Mucosa of descending colon (tissue), 3 donors: ENCODE data around the gene SAMD10. TPM values are rescaled to one million over a fixed set of nuclear protein-coding genes. Genes with fewer than 3 reads are reported as not detected.
A peak's percentile ranks its signal among the peaks of the same experiment; 100 is the strongest.

Source experiments
- ATAC-seq: fragments of 200-7000 bp; cut with Tn5 transposase; one replicate; pipeline ENCODE4 v1.9.1; 2020; ENCODE audit warnings: mild to moderate bottlenecking, moderate library complexity
- DNase-seq, 3 donors: peaks; one replicate each; pipeline ENCODE4 v3.0.0-alpha.2; 2020
- H3K36me3 ChIP-seq: fragments of 200-600 bp; one replicate; pipeline ENCODE4 v1.8.0; 2021; ENCODE audit warnings: low read depth, mild to moderate bottlenecking
- H3K4me1 ChIP-seq: fragments of 200-600 bp; one replicate; pipeline ENCODE4 v1.8.0; 2021; ENCODE audit warnings: low read depth, mild to moderate bottlenecking
- H3K4me3 ChIP-seq: fragments of 200-600 bp; one replicate; pipeline ENCODE4 v1.8.0; 2021; ENCODE audit warnings: mild to moderate bottlenecking
- H3K9me3 ChIP-seq: fragments of 200-600 bp; one replicate; pipeline ENCODE4 v1.8.0; 2021; ENCODE audit warnings: mild to moderate bottlenecking
- CTCF ChIP-seq: fragments of 200-600 bp; IDR thresholded peaks from one replicate; pipeline ENCODE4 v1.8.0; 2022; ENCODE audit warnings: antibody characterized with exemption, mild to moderate bottlenecking
- intact Hi-C, 2 donors: fragments of 100-400 bp; cut with DNase I in 1 of 2; cut with micrococcal nuclease in 1 of 2; formaldehyde crosslinking; loops; one replicate each; pipeline versions ENCODE4 v1.11.0 to v1.11.1; 2022; cut with DNase I, micrococcal nuclease
- total RNA-seq, 3 donors: library from RNA; stranded (reverse); fragmentation: NEBNext Ultra II Directional in 2 of 3; extraction: Animal tissue kit (Norgen Biotek cat#: 25700) in 2 of 3; gene quantifications; one replicate each; pipeline versions ENCODE4 v1.2.1 to v1.2.4, GENCODE V29; 2021 to 2023
- donor health status: DM: no; HTN: no; CAD: no; lungs with moderate emphysema.
- donor health status: DM: no; HTN: no; CAD: no.
- donor health status: DM: no; HTN: yes; CAD: no.

SAMD10 gene
- total RNA-seq, 3 donors from 2014 or later = 3.8 to 7.9 (median 5.6) TPM

GRCh38 chr20:63970714-63971431 is 8.6 kb downstream of the SAMD10 start:
- no peak for ATAC-seq
- TF ChIP-seq CTCF = no peak
- Histone ChIP-seq H3K4me3 (no peak overlapping the region), H3K4me1 (peaks cover 11% of the 10 kb centered on the region), H3K36me3 (no peaks in the 10 kb centered on the region), H3K9me3 (no peaks in the 10 kb centered on the region)
- DNase-seq = no peak
- intact Hi-C loops = loop anchor here (5.0 kb wide), 1 partner anchor 434 kb away; the partner anchor contains the start of gene PTK6 (in 2 of the 2)

GRCh38 chr20:63969838-63970713 is 9.4 kb downstream of the SAMD10 start, which contains the start of gene ZNF512B:
Gene ZNF512B, minus strand, starts transcription at chr20:63969930. Its CDS starts 1,980 bp downstream, at chr20:63967950.
- intact Hi-C loops = loop anchor here (5.0 kb wide), 1 partner anchor 433 kb away; the partner anchor contains the start of gene PTK6 (in 2 of the 2)
- peaks cover 11% of the 10 kb centered on the region for H3K4me1 ChIP-seq
- no peak for TF ChIP-seq CTCF
- H3K36me3 ChIP-seq = no peaks in the 10 kb centered on the region
- no peaks in the 10 kb centered on the region for H3K9me3 ChIP-seq
- DNase-seq = peak; percentile 60 to 62 (median 61)
- peak within 1 kb of the TSS; percentile 14 for H3K4me3 ChIP-seq
- ATAC-seq = peak; percentile 37

GRCh38 chr20:63968928-63969760 is 10.3 kb downstream of the SAMD10 start:
- ATAC-seq (no peak), DNase-seq (peak; percentile 34 to 57 (median 47))
- TF ChIP-seq CTCF = no peak
- intact Hi-C loops = no loop called here
- H3K4me3 ChIP-seq = peak overlapping the region; percentile 14
- H3K4me1 ChIP-seq = peaks cover 11% of the 10 kb centered on the region
- H3K36me3 ChIP-seq = no peaks in the 10 kb centered on the region
- H3K9me3 ChIP-seq = no peaks in the 10 kb centered on the region

GRCh38 chr20:63968136-63968927 is 11.1 kb downstream of the SAMD10 start:
- TF ChIP-seq CTCF = no peak
- no peak for ATAC-seq
- DNase-seq = peak; percentile 9 to 34 (median 21)
- Histone ChIP-seq H3K9me3 (no peaks in the 10 kb centered on the region), H3K4me1 (peaks cover 11% of the 10 kb centered on the region), H3K36me3 (no peaks in the 10 kb centered on the region), H3K4me3 (no peak overlapping the region)
- intact Hi-C loops = no loop called here
